GM18511 (cell line): ENCODE data around the gene DAAM1.

ENCODE experiments used
- ATAC-seq: cut with Tn5 transposase; IDR thresholded peaks from one replicate; pipeline ENCODE4 v1.9.1; 2021; ENCODE audit warnings: mild to moderate bottlenecking, moderate library complexity; ENCODE audit not compliant: unreplicated experiment

The DAAM1 gene

DNA sequence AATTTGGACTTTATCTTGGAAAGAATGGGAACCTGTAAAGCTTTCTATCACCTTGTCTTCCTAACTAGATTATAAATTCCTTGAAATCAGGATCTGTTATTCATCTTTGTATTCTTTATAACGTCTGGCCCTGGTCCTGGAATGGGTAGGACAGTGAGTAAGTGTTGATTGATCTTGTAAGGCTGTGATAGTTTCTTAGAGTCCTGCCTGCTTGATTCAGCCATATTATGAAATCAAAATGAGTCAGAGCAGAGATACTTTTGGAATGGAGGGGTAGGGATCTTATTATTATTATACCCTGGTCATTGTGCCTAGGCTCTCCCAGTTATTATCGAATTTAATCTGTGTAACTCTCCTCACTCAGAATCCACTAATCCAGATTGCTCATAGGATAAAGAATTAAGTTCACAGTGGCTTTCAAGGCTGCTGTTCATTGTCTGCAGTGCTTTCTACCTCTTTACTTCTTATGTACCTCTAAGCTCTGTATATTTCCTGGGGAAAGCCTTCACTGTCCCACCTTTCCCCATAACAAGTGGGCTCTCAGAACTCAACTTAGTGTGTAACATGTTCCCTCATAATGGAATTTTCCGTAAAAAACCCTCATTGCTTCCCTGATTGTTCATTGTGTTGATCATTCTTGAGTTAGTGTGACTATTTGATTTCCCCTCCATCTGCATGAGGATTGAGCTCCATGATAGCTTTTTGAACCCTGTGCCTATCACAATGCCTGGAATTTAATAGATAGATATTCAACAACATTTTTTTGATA lies 93.3 kb downstream of the DAAM1 start:
- no peak for ATAC-seq

DNA sequence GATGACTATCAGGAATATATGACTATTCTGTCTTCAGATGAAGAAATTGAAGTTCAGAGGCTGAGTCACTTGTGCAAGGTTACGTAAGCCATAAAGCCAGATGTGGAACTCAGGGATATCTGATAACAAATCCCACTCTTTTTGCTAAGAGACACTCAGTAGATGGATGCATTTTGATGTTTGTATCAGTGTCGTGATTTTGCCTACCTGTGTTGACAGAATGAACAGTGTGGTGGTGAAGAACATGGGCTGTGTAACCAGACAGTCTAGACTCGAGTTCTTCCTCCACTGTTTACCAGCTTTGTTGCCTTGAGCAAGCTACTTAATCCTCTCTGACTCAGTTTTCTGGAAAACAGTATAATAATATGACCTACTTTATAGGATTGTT lies 93.9 kb downstream of the DAAM1 start:
- ATAC-seq, result no peak

DNA sequence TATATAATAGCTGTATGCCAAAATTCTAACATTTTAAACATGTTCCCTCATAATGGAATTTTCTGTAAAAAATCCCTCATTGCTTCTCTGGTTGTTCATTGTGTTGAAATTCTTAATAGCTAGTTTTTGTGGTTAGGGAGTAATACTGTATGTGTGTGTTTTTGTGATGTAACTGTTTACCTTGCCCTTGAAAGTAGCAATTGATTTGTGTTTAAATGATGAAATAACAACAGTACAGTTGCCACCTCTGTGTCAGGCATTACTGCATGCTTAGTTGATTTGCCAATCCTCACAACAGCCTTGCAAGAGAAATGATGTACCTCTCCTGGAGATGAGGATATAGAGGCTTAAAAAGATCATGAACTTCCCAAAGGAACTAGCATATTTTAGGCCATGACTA lies 94.9 kb downstream of the DAAM1 start:
- no peak for ATAC-seq

- no peak for ATAC-seq
Measured at GRCh38 chr14:59284059-59284458, 95.6 kb downstream of the DAAM1 start.

DNA sequence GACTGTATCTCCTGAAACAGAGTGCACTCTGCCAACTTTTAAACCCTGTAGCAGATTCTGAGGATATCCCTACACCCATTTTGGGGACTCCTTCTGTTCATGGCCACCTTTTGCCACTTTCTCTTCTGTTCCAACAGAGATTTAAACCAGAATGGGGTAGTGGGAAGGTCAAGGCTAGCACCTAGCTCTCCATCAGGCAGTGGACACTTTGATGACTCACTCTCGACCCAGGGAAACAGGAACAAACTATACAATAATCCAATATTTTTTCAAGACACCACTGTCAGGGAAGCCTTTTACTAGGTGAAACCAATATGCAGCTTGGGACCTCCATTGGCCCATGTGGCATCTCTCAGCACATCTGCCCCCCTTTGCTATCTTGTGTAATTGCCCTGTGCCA lies 103.6 kb downstream of the DAAM1 start:
- no peak for ATAC-seq

- no peak for ATAC-seq
Measured at GRCh38 chr14:59292921-59293534, 104.6 kb downstream of the DAAM1 start.

- ATAC-seq, result no peak
Measured at GRCh38 chr14:59293935-59294661, 105.6 kb downstream of the DAAM1 start.

GRCh38 chr14:59294662-59294992 lies 106.2 kb downstream of the DAAM1 start:
- no peak for ATAC-seq

DNA sequence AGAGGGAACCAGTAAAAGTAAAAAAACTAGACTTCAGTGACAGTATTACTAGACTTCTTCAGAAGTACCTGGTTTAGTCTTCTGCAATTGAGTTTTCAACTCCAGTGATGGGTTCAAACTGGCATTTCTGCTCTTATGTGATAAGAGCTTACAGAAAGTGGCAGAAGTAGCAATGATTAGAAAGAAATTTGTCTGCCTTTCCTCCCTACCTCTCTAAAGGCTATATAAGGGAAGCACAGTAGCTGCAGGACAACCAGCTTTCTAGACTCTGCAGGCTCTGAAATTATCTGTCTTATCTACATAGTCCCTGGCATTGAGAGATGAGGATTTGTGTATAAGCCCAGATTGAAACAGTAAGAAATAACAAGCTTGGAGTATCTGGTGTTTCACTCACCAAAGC lies 107.5 kb downstream of the DAAM1 start:
- no peak for ATAC-seq

DNA sequence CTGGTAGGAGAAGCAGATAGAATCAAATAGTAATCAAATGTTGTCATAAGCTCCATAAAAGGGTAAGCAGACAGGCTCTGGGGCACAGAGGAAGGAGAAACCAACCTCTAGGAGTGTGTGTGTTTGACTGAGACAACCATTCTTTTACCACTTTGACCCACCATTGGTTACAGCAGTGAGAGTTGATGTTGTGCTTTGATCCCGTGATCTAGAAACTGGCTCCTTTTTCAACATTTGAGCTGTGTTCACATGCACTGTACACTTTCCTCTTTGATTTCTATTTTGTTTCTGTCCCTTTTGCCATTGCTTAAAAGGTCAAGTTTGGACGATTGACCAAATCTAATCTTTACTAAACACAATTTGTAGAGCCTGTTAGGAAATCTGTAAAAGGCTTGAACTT lies 108.0 kb downstream of the DAAM1 start:
- no peak for ATAC-seq

- no peak for ATAC-seq
Measured at GRCh38 chr14:59297071-59297776, 108.8 kb downstream of the DAAM1 start.

DNA sequence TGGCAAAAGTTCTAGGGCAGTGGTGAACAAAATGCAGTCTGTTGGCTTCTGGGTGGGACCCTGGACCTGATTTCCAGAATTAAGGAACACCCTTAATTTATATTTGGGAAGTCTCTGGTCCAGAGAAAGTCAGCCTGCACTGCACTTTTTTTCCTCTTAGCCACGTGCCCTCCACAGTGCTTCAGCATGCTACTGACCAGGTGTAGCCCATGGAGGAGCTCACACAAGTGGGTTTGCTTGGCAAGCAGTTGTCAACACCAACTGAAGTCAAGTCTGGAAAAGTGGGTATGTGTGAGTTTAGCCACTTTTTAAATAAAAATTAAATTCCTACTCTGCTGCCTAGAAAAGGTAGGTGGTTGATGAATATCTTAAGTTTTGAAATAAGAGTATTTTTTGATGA lies 111.3 kb downstream of the DAAM1 start:
- no peak for ATAC-seq

GRCh38 chr14:59301354-59301753 lies 112.9 kb downstream of the DAAM1 start:
- peak; percentile 84 for ATAC-seq

DNA sequence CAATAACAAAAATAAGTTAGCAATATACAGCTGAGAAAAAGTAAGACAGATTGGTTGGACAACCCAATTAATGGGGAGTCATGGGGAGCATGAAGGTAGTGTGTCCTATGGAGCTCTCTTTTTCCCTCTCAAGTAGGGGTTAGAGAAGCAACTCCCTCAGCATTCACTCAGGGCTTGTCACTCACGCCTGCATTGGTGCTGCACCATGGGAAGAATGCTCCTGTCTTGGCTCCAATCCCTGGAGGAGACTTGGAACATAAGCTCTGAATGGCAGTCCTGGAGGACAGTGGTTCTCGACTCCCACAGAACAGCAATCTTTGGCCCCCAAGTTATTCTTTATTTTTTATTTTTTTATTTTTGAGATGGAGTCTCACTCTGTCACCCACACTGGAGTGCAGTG lies 113.8 kb downstream of the DAAM1 start:
- ATAC-seq, result no peak

DNA sequence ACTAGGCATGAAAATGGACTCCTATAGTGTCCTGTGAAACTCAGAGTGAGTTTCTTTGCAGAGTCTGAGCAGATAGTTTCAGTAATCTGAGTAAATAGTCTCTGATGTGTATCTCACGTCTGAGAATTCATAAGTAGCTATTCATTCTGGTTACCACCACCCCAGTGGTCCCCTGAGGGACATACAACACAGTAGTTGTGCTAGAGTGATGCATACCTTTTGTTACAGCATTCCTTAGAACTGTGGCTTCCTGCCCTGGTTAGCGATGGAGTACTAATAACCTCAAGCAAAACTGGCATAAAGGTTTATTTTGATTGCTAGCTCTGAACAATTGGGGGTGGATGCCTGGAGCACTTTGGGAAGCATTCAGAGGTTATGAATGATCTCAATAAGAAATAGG lies 114.7 kb downstream of the DAAM1 start:
- no peak for ATAC-seq

- no peak for ATAC-seq
Measured at GRCh38 chr14:59305231-59305630, 116.8 kb downstream of the DAAM1 start.

- ATAC-seq, result no peak
Measured at GRCh38 chr14:59305836-59306555, 117.5 kb downstream of the DAAM1 start.

GRCh38 chr14:59306775-59307174 lies 118.3 kb downstream of the DAAM1 start:
- no peak for ATAC-seq

- no peak for ATAC-seq
Measured at GRCh38 chr14:59308086-59308485, 119.6 kb downstream of the DAAM1 start.

DNA sequence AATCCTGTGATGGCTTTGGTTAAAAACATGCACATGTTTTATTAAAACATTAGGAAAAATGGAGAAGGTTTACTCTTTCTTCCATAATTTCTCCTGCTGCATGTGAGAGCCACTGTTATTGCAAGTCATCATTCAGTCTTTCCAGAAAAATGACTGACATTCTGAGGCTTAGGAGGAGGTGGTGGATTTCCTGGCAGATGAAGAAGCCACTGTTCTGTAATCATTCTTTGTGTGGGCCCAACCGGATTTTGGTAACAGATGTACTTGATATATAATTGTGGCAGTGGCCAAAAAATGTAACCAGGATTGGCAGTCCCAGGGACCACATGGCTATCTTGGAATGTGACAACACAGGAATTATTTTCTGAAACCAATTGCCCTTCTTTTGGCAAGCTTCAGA lies 120.2 kb downstream of the DAAM1 start:
- no peak for ATAC-seq

- no peak for ATAC-seq
Measured at GRCh38 chr14:59309291-59309900, 120.9 kb downstream of the DAAM1 start.
